OCI-LY3 (cell line): ENCODE measurements around the gene CCDC89.

Source experiments
- H2AFZ ChIP-seq: fragments of 200-600, 300-600 bp; shearing (Covaris generic); 2 replicates; pipeline ENCODE4 v1.6.0; 2014; ENCODE audit warnings: antibody characterized with exemption, low read depth, low read length
- H3K27ac ChIP-seq: fragments of 200-600, 300-600 bp; sonication (generic); 2 replicates; pipeline ENCODE4 v1.5.1; 2014; ENCODE audit warnings: mild to moderate bottlenecking, low read length, moderate library complexity, mixed read lengths
- H3K27me3 ChIP-seq: fragments of 200-600, 300-600 bp; sonication (generic); 2 replicates; pipeline ENCODE4 v1.6.1; 2014; ENCODE audit warnings: low read depth, low read length, mixed read lengths
- H3K36me3 ChIP-seq: fragments of 200-600, 300-600 bp; sonication (generic); replicated peaks from 2 replicates; pipeline ENCODE3; 2014; ENCODE audit warnings: low read depth, low read length, mixed read lengths
- H3K4me1 ChIP-seq: fragments of 300-600, 200-600 bp; sonication (generic); 2 replicates; pipeline ENCODE4 v1.6.1; 2014; ENCODE audit warnings: low read length, mixed read lengths
- H3K4me2 ChIP-seq: fragments of 200-600, 300-600 bp; sonication (generic); 2 replicates; pipeline ENCODE4 v1.6.1; 2014; ENCODE audit warnings: low read length, mixed read lengths
- H3K4me3 ChIP-seq: fragments of 300-600, 200-600 bp; sonication (generic); 2 replicates; pipeline ENCODE4 v1.5.1; 2014; ENCODE audit warnings: antibody characterized with exemption, mild to moderate bottlenecking, low read length, moderate library complexity
- H3K79me2 ChIP-seq: fragments of 300-600, 200-600 bp; shearing (Covaris generic); 2 replicates; pipeline ENCODE4 v1.6.1; 2014; ENCODE audit warnings: mild to moderate bottlenecking, low read length, mixed read lengths
- H3K9ac ChIP-seq: fragments of 300-600, 200-600 bp; shearing (Covaris generic); 2 replicates; pipeline ENCODE4 v1.6.0; 2014; ENCODE audit warnings: mild to moderate bottlenecking, low read length, moderate library complexity
- H3K9me3 ChIP-seq: fragments of 200-600, 300-600 bp; shearing (Covaris generic); 2 replicates; pipeline ENCODE4 v1.6.1; 2014; ENCODE audit warnings: low read length, mixed read lengths; ENCODE audit not compliant: insufficient read depth
- H4K20me1 ChIP-seq: fragments of 200-600, 300-600 bp; sonication (generic); 2 replicates; pipeline ENCODE4 v1.6.1; 2016; ENCODE audit warnings: low read length, mixed read lengths; ENCODE audit not compliant: insufficient read depth
- CTCF ChIP-seq: fragments of 200-600, 300-600 bp; sonication (generic); IDR thresholded peaks from 2 replicates; pipeline ENCODE4 v1.5.1; 2014; ENCODE audit warnings: antibody characterized with exemption, low read length, low read depth
- EZH2phosphoT487 ChIP-seq: fragments of 200-600 bp; shearing (Covaris generic); IDR thresholded peaks from 2 replicates; pipeline ENCODE4 v1.6.1; 2018; ENCODE audit warnings: antibody characterized with exemption, mixed run types, low read depth

Gene CCDC89

GRCh38 chr11:85663753-85664614 lies 22.0 kb downstream of the CCDC89 start:
- peak overlapping the region; percentile 95 for H3K9ac ChIP-seq
- peak overlapping the region; percentile 78 for H3K27ac ChIP-seq
- H3K36me3 ChIP-seq = peaks cover 48% of the 10 kb centered on the region
- H3K9me3 ChIP-seq = no peaks in the 10 kb centered on the region
- peaks cover 48% of the 10 kb centered on the region for H4K20me1 ChIP-seq
- peak overlapping the region; percentile 90 for H3K4me3 ChIP-seq
- TF ChIP-seq EZH2phosphoT487 (no peak), CTCF (peak; percentile 55)
- H3K79me2 ChIP-seq = peaks cover 59% of the 10 kb centered on the region
- peak overlapping the region; percentile 98 for H3K4me2 ChIP-seq
- peaks cover 33% of the 10 kb centered on the region for H3K4me1 ChIP-seq
- no peaks in the 10 kb centered on the region for H3K27me3 ChIP-seq
- no peak overlapping the region for H2AFZ ChIP-seq

DNA sequence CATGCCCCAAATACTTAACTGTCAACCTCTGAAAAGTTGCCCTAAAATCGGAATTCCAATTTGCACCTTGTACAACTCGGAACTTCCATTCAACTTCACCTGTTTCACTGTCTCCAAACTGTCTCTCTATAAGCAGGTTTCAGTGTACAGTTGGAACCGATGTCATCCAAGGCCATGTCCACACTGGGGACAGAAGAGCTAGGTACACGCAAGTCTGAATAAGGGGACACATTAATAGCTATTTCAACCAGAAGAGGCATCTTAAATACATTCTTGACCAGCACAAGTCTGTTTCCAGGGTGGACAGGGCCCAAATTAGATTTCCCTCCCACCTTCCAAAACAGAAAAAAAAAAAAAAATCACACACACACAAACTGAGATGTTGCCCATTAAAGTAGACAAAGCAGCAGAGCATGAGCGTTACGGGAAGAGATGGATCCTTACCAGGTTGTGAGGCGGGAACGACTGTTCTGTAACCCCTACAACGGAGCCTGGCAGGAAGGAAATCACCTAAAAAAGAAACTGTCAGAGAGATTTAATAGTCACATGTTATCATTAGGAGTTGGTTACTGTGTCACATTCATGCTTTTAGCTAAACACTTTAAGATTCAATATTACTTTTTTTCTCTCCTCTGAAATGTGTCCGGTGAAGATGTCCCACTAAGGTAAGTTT lies 22.8 kb downstream of the CCDC89 start:
- Histone ChIP-seq H3K27ac (peak overlapping the region; percentile 78; the same call in 1 of the 2 replicates), H3K4me1 (peaks cover 33% of the 10 kb centered on the region), H3K4me3 (peak overlapping the region; percentile 90), H3K9ac (peak overlapping the region; percentile 95), H3K4me2 (peak overlapping the region; percentile 98), H4K20me1 (peaks cover 53% of the 10 kb centered on the region), H2AFZ (no peak overlapping the region), H3K27me3 (no peaks in the 10 kb centered on the region), H3K36me3 (peaks cover 53% of the 10 kb centered on the region), H3K79me2 (peaks cover 67% of the 10 kb centered on the region), H3K9me3 (no peaks in the 10 kb centered on the region)
- TF ChIP-seq EZH2phosphoT487 (no peak), CTCF (no peak)

DNA sequence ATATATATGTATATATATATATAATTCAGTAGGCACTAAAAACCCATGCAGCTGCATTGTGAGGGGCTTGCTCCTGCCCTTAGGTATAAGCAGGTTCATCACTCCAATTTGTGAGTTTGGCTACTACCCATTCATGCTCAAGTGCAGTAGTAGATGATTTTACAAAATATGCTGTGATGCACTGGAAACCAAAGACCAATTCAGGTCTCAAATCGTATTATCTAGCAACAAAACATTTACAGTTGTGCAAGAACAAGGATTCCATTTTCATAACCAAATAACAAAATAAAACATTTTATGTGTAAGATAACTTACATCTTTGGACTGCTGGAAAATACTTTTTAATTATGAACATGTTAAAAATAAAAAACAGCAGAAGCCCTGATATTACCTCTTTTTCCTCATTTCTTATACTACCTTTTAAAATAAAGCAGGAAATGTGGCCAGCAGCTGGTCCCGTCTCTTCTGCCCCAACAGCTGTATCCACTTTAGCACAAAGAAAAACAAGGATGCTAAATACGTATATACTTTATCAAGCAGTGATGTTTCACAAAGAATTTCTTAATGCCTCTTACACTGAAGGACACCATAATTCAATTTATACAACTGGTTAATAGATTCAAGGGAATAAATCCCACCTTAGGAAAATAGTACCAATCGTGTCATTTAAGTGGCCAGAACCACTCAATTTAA lies 23.9 kb downstream of the CCDC89 start:
- peak overlapping the region; percentile 90 for H3K4me3 ChIP-seq
- no peak overlapping the region for H2AFZ ChIP-seq
- H3K36me3 ChIP-seq = peaks cover 59% of the 10 kb centered on the region
- peaks cover 33% of the 10 kb centered on the region for H3K4me1 ChIP-seq
- H3K27ac ChIP-seq = no peak overlapping the region
- H3K9ac ChIP-seq = peak overlapping the region; percentile 95
- no peaks in the 10 kb centered on the region for H3K9me3 ChIP-seq
- TF ChIP-seq EZH2phosphoT487 = no peak
- TF ChIP-seq CTCF = no peak
- peaks cover 78% of the 10 kb centered on the region for H3K79me2 ChIP-seq
- peaks cover 53% of the 10 kb centered on the region for H4K20me1 ChIP-seq
- H3K4me2 ChIP-seq = peak overlapping the region; percentile 98
- no peaks in the 10 kb centered on the region for H3K27me3 ChIP-seq

DNA sequence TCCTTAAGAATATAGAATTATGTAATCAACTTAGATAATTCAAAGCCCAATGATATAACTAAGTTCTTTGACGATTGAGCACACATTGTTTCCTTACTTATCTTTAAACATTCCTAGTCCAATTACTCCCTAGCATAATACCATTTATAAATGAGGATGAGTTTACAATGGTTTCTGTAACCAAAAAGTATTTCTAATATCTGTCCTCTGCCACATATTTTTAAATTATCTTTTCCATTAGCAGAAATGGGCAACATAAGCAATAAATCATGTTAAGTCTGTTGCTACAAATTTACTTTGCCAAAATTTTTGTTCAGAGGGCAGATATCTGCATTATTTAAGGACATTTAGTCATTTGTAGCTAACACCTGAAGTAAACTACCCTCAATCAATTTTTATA lies 27.8 kb downstream of the CCDC89 start:
- Histone ChIP-seq H3K9me3 (no peaks in the 10 kb centered on the region), H3K27me3 (no peaks in the 10 kb centered on the region), H4K20me1 (peaks cover 54% of the 10 kb centered on the region), H3K79me2 (peaks cover 93% of the 10 kb centered on the region), H3K4me1 (peaks cover 25% of the 10 kb centered on the region), H3K4me2 (no peak overlapping the region), H3K36me3 (peaks cover 79% of the 10 kb centered on the region), H3K9ac (no peak overlapping the region), H3K27ac (no peak overlapping the region), H2AFZ (no peak overlapping the region), H3K4me3 (no peak overlapping the region)
- TF ChIP-seq EZH2phosphoT487 (no peak), CTCF (no peak)
